HCT116 (cell line): ENCODE results near the gene DNAAF8. TPM values are rescaled to one million over a fixed set of nuclear protein-coding genes. Genes with fewer than 3 reads are reported as not detected.

Source experiments
- ATAC-seq: fragments of 200-7000 bp; cut with Tn5 transposase; 2 replicates; pipeline ENCODE4 v1.9.1; 2020; ENCODE audit warnings: mild to moderate bottlenecking, moderate library complexity
- BruUV-seq: library from RNA; stranded (reverse); fragments of 400-500 nt; replicated peaks from 2 replicates; lab custom pipeline; 2021; lab: Mats Ljungman, UMichigan
- CTCF ChIA-PET: fragments of 300-600 bp; sonication (Branson Sonifier 250); formaldehyde crosslinking; loops from one replicate; lab custom pipeline; 2021; ENCODE audit warnings: antibody characterized with exemption; lab: Charles Lee
- POLR2A ChIA-PET: fragments of 300-600, 350-600 bp; sonication (Branson Sonifier 250); formaldehyde crosslinking; loops from one replicate; lab custom pipeline; 2021; ENCODE audit warnings: antibody characterized with exemption; lab: Charles Lee
- RAD21 ChIA-PET, 2 experiments: fragments of 300-600 bp; sonication (Branson Sonifier 250); formaldehyde crosslinking; loops; one replicate each; lab custom pipeline; 2023; ENCODE audit warnings: low total read pairs in 2 of 2; ENCODE audit not compliant: uncharacterized antibody in 2 of 2, unreplicated experiment in 2 of 2, low non-redundant PET in 1 of 2; lab: Charles Lee
- DNase-seq: peaks from one replicate; pipeline ENCODE4 v3.0.0-alpha.2; 2010; ENCODE audit warnings: low read depth, low spot score
- H2AFZ ChIP-seq: fragments of 200-600 bp; shearing (Covaris generic), sonication (generic); 2 replicates; pipeline ENCODE4 v1.6.1; 2017; ENCODE audit warnings: low read depth, mixed run types, mixed read lengths, antibody characterized with exemption, low read length; ENCODE audit not compliant: poor library complexity, severe bottlenecking
- H3K27ac ChIP-seq: 2 replicates; pipeline ENCODE4 v1.5.1; 2012; ENCODE audit warnings: low read depth, low read length
- H3K27me3 ChIP-seq: fragments of 200-600 bp; sonication (generic); 2 replicates; pipeline ENCODE4 v1.6.1; 2016; ENCODE audit warnings: mixed run types, low read length, mixed read lengths; ENCODE audit not compliant: insufficient read depth
- H3K36me3 ChIP-seq, 2 experiments: fragments of 200-500 bp in 1 of 2; fragments of 200-600 bp in 1 of 2; sonication (Bioruptor generic) in 1 of 2; sonication (generic) in 1 of 2; 2 replicates each; pipeline versions ENCODE4 v1.5.1 to v1.6.1; 2014 to 2016; ENCODE audit warnings: low read length in 2 of 2, inconsistent platforms in 1 of 2, mixed read lengths in 1 of 2, mixed run types in 1 of 2; ENCODE audit not compliant: insufficient read depth in 2 of 2, control insufficient read depth in 1 of 2
- H3K4me1 ChIP-seq, 2 experiments: fragments of 200-600 bp in 1 of 2; sonication (generic) in 1 of 2; 2 replicates each; pipeline versions ENCODE4 v1.5.1 to v1.6.1; 2012 to 2017; ENCODE audit warnings: low read length in 2 of 2, inconsistent platforms in 1 of 2, mild to moderate bottlenecking in 1 of 2, mixed read lengths in 1 of 2, mixed run types in 1 of 2, moderate library complexity in 1 of 2; ENCODE audit not compliant: insufficient read depth in 2 of 2, control insufficient read depth in 1 of 2
- H3K4me2 ChIP-seq: fragments of 200-600 bp; sonication (generic); 2 replicates; pipeline ENCODE4 v1.6.1; 2017; ENCODE audit warnings: mixed run types, low read length, mixed read lengths
- H3K4me3 ChIP-seq, 2 experiments: fragments of 200-600 bp in 1 of 2; sonication (generic) in 1 of 2; replicated peaks in 1 of 2; 2 replicates each; pipeline ENCODE4 v1.5.1; 2011 to 2016; ENCODE audit warnings: low read length in 2 of 2, control low read depth in 1 of 2, low read depth in 1 of 2, mild to moderate bottlenecking in 1 of 2, mixed read lengths in 1 of 2, mixed run types in 1 of 2
- H3K79me2 ChIP-seq: fragments of 200-600 bp; sonication (generic); 2 replicates; pipeline ENCODE4 v1.6.1; 2017; ENCODE audit warnings: mild to moderate bottlenecking, mixed run types, low read length, moderate library complexity, mixed read lengths; ENCODE audit not compliant: insufficient read depth
- H3K9ac ChIP-seq: fragments of 200-600 bp; sonication (generic); 2 replicates; pipeline ENCODE4 v1.6.1; 2016; ENCODE audit warnings: low read length, mixed read lengths
- H3K9me2 ChIP-seq: fragments of 200-600 bp; sonication (generic), shearing (Covaris generic); 2 replicates; pipeline ENCODE4 v1.6.1; 2017; ENCODE audit warnings: mixed run types, mild to moderate bottlenecking, moderate library complexity; ENCODE audit not compliant: insufficient read depth
- H3K9me3 ChIP-seq, 2 experiments: fragments of 200-500 bp in 1 of 2; fragments of 200-600 bp in 1 of 2; sonication (Bioruptor generic) in 1 of 2; sonication (generic) in 1 of 2; 2 replicates each; pipeline ENCODE4 v1.6.1; 2014 to 2017; ENCODE audit warnings: low read length in 2 of 2, mixed read lengths in 2 of 2, inconsistent platforms in 1 of 2, low read depth in 1 of 2, mild to moderate bottlenecking in 1 of 2, mixed run types in 1 of 2, moderate library complexity in 1 of 2; ENCODE audit not compliant: control insufficient read depth in 1 of 2, insufficient read depth in 1 of 2
- H4K20me1 ChIP-seq: fragments of 200-600 bp; sonication (generic), shearing (Covaris generic); 2 replicates; pipeline ENCODE4 v1.6.1; 2017; ENCODE audit warnings: mixed run types, mild to moderate bottlenecking, moderate library complexity; ENCODE audit not compliant: insufficient read depth
- ATF3 ChIP-seq: IDR thresholded peaks from 2 replicates; pipeline ENCODE4 v1.6.1; 2012
- CEBPB ChIP-seq: IDR thresholded peaks from 2 replicates; pipeline ENCODE4 v1.6.1; 2012; ENCODE audit warnings: low read depth
- EGR1 ChIP-seq: IDR thresholded peaks from 2 replicates; pipeline ENCODE4 v1.6.1; 2012; ENCODE audit warnings: low read depth
- EZH2 ChIP-seq: fragments of 200-600 bp; sonication (generic); IDR thresholded peaks from 2 replicates; pipeline ENCODE4 v1.6.1; 2017; ENCODE audit warnings: antibody characterized with exemption, mixed run types
- POLR2A ChIP-seq: IDR thresholded peaks from 2 replicates; pipeline ENCODE4 v1.7.0; 2011; ENCODE audit warnings: borderline replicate concordance; ENCODE audit not compliant: insufficient read depth, insufficient read length; ENCODE audit errors: extremely low read depth
- SIN3A ChIP-seq: IDR thresholded peaks from 2 replicates; pipeline ENCODE4 v1.6.1; 2012; ENCODE audit warnings: low read depth
- SP1 ChIP-seq: IDR thresholded peaks from 2 replicates; pipeline ENCODE4 v1.6.1; 2012; ENCODE audit warnings: low read depth
- YY1 ChIP-seq: IDR thresholded peaks from 2 replicates; pipeline ENCODE4 v1.6.1; 2011; ENCODE audit warnings: low read length, low read depth, moderate library complexity, mild to moderate bottlenecking; ENCODE audit not compliant: insufficient replicate concordance; ENCODE audit errors: extremely low read depth
- ZFX ChIP-seq: fragments of 450-650 bp; IDR thresholded peaks from 2 replicates; pipeline ENCODE4 v1.6.1; 2017
- intact Hi-C: fragments of 100-400 bp; cut with micrococcal nuclease; formaldehyde crosslinking; loops from 2 replicates; pipeline ENCODE4 v1.10.0; 2022
- total RNA-seq: library from RNA; stranded (reverse); gene quantifications from one replicate; pipeline ENCODE4 v1.2.1, GENCODE V29; 2021; ENCODE audit not compliant: unreplicated experiment
- TF ChIP-seq, protein P1 (sequence below): IDR thresholded peaks from 2 replicates; pipeline ENCODE4 v1.6.1; 2011; ENCODE audit warnings: mild to moderate bottlenecking, low read length, moderate library complexity; ENCODE audit not compliant: insufficient replicate concordance; ENCODE audit errors: extremely low read depth

DNAAF8 gene
- total RNA-seq, 1 experiment from 2014 or later: 1.0 TPM

GRCh38 chr16:4733211-4733742 lies 1.1 kb upstream of the DNAAF8 start:
- TF ChIP-seq, protein P1, sequence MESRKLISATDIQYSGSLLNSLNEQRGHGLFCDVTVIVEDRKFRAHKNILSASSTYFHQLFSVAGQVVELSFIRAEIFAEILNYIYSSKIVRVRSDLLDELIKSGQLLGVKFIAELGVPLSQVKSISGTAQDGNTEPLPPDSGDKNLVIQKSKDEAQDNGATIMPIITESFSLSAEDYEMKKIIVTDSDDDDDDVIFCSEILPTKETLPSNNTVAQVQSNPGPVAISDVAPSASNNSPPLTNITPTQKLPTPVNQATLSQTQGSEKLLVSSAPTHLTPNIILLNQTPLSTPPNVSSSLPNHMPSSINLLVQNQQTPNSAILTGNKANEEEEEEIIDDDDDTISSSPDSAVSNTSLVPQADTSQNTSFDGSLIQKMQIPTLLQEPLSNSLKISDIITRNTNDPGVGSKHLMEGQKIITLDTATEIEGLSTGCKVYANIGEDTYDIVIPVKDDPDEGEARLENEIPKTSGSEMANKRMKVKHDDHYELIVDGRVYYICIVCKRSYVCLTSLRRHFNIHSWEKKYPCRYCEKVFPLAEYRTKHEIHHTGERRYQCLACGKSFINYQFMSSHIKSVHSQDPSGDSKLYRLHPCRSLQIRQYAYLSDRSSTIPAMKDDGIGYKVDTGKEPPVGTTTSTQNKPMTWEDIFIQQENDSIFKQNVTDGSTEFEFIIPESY: no peak
- TF ChIP-seq SIN3A: no peak
- TF ChIP-seq ATF3: no peak
- no peak for TF ChIP-seq POLR2A
- no peak for TF ChIP-seq EZH2
- TF ChIP-seq YY1: no peak
- TF ChIP-seq SP1: no peak
- no peak for TF ChIP-seq ZFX
- no peak for TF ChIP-seq CEBPB
- TF ChIP-seq EGR1: no peak
- Histone ChIP-seq H3K9ac (peak overlapping the region; percentile 94), H3K9me2 (no peaks in the 10 kb centered on the region), H3K4me2 (peak overlapping the region; percentile 96), H3K9me3 (no peaks in the 10 kb centered on the region), H3K27ac (peak overlapping the region; percentile 83), H3K4me1 (peaks cover 8 to 19% of the 10 kb centered on the region in 2 experiments), H2AFZ (no peak overlapping the region), H4K20me1 (no peaks in the 10 kb centered on the region), H3K4me3 (peak overlapping the region; percentile 97), H3K36me3 (peaks cover 3 to 15% of the 10 kb centered on the region in 2 experiments; a peak in 3 of 4 replicates), H3K27me3 (no peaks in the 10 kb centered on the region), H3K79me2 (peaks cover 29% of the 10 kb centered on the region)
- BruUV-seq: no TSS peak
- ChIA-PET POLR2A (interaction anchor here (1.9 kb wide), 1 partner anchor 35 kb away, joined by 8 read pairs; no protein-coding TSS in a partner anchor), CTCF (interaction anchor here (1.6 kb wide), 1 partner anchor 109 kb away, joined by 4 read pairs; the partner anchor contains the start of gene MGRN1), RAD21 (no interaction called here)
- intact Hi-C loops: loop anchor here (5.0 kb wide), 2 partner anchors 209 to 224 kb away; partner anchors contain the start of gene SEC14L5
- ATAC-seq (no peak), DNase-seq (no peak)
